Hematopoietic multipotent progenitor cell treated with erythropoietin and hydrocortisone succinate and interleukin-3 and kit ligand, for 4 days (in vitro differentiated cells): ENCODE results near the gene CTNNA1.
"Not testable (repeated sequence)": the region's sequence is repeated elsewhere in the genome, so short reads cannot be mapped to it uniquely, and the experiment has no call there.

Experiments
- DNase-seq: peaks from one replicate; pipeline ENCODE4 v3.0.0-alpha.2; 2015

The CTNNA1 gene

GRCh38 chr5:138725818-138726416 is 27.3 kb upstream of the CTNNA1 start:
- DNase-seq: no peak

- no peak for DNase-seq
Measured at GRCh38 chr5:138726848-138727247, 26.4 kb upstream of the CTNNA1 start.

DNA sequence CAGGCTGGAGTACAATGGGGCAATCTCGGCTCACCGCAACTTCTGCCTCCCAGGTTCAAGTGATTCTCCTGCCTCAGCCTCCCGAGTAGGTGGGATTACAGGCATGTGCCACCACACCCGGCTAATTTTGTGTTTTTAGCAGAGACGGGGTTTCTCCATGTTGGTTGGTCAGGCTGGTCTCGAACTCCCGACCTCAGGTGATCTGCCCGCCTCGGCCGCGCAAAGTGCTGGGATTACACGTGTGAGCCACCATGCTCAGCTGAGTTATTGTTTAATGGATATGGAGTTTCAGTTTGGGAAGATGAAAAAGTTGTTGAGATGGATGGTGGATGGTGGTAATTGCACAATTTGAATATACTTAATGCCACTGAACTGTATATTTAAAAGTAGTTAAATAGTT is 22.7 kb upstream of the CTNNA1 start:
- DNase-seq: not testable (repeated sequence)

GRCh38 chr5:138732466-138732865 is 20.8 kb upstream of the CTNNA1 start:
- DNase-seq: peak; percentile 93

DNA sequence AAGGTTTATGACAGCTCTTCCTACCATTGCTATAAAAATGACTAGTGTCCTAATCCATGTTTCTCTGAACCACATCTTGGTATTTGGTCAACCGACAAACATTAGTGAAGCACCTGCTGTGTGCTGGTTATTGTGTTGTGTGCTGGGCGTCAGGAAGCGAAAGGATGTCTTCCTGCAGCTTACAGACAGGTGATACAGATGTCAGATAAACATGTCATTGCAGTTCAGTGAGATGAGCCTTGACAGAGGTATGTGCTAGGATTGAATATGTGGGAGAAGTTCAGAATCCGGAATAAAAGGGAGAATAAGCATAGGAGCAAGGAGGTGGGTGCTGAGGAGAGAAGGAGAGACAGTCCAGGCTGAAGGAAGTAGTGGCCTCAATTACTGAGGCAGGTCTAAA is 20.3 kb upstream of the CTNNA1 start:
- DNase-seq: no peak

DNA sequence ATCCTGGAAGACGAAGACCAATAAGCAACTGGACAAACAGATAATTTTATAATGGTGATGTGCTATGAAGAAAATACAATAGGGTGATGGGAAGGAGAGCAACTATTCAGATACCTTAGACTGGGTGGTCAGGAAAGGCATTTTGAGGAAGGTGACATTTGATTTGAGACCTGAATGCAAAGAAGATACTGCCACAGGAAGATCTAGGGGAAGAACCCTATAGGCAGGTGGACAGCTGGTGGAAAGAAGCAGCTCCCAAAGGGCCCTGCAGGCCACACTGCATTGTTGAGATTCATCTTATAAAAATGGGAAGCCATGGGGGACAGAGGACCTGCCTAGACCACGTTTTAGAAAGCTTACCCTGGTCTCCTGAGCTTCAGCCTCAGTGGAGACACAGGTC is 19.7 kb upstream of the CTNNA1 start:
- DNase-seq: no peak

DNA sequence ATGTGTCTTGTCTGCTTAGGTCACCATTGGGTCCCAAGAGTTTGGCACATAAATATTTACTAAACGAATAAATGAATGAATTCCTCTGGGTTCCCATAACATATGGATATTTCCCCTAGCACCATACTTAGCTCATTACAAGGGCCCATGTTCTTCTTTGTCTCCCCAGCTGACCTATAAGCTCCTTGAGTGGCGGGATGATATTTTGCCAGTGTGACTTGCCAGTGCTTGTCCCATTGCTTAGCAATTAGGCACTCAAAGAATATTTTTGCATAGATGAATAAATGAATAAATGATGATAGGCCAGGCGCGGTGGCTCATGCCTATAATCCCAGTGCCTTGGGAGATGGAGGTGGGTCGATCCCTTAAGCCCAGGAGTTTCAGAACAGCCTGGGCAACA is 16.9 kb upstream of the CTNNA1 start:
- no peak for DNase-seq

- no peak for DNase-seq
Measured at GRCh38 chr5:138737494-138738265, 15.5 kb upstream of the CTNNA1 start.

GRCh38 chr5:138738399-138738798 is 14.8 kb upstream of the CTNNA1 start:
- DNase-seq: no peak

- no peak for DNase-seq
Measured at GRCh38 chr5:138739938-138740337, 13.3 kb upstream of the CTNNA1 start.

- DNase-seq: no peak
Measured at GRCh38 chr5:138743484-138743883, 9.7 kb upstream of the CTNNA1 start.

DNA sequence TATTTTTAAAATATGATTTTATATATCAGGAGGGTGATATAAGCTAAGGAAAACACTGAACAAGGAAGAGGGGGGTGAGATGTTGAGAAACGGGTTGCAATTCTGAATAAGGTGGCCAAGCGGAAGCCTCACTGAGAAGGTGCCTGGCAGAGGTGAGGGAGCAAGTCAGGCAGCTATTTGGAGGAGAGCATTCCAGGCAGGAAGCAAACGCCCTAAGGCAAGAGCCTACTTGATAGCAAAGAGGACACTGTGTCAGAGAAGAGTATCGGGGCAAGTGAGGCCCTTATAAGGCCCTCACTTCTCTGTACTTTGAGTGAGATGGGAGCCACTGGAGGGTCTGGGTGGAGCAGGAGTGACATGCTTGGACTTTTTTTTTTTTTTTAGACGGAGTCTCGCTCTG is 8.0 kb upstream of the CTNNA1 start:
- no peak for DNase-seq

DNA sequence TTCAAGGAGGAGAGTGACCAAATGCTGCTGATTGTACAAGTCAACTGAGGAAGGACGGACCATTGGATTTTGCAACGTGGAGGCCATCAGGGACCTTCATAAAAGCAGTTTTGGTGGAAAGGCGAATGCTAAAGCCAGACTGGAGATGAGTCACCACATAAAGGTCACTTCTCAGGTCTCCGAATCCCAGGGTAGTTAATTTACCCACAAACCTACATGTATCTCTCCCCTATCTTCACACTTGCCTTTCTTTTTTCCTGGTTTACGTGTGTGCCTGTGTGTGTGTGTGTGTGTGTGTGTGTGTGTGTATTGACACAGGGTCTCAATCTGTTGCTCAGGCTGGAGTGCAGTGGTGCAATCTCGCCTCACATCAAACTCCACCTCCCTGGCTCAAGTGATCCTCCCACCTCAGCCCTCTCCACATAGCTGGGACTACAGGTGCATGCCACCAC is 4.6 kb upstream of the CTNNA1 start:
- DNase-seq: no peak

- DNase-seq: not testable (repeated sequence)
Measured at GRCh38 chr5:138751344-138751743, 1.9 kb upstream of the CTNNA1 start.

- DNase-seq: peak; percentile 51
Measured at GRCh38 chr5:138752341-138752950, 779 bp upstream of the CTNNA1 start.

DNA sequence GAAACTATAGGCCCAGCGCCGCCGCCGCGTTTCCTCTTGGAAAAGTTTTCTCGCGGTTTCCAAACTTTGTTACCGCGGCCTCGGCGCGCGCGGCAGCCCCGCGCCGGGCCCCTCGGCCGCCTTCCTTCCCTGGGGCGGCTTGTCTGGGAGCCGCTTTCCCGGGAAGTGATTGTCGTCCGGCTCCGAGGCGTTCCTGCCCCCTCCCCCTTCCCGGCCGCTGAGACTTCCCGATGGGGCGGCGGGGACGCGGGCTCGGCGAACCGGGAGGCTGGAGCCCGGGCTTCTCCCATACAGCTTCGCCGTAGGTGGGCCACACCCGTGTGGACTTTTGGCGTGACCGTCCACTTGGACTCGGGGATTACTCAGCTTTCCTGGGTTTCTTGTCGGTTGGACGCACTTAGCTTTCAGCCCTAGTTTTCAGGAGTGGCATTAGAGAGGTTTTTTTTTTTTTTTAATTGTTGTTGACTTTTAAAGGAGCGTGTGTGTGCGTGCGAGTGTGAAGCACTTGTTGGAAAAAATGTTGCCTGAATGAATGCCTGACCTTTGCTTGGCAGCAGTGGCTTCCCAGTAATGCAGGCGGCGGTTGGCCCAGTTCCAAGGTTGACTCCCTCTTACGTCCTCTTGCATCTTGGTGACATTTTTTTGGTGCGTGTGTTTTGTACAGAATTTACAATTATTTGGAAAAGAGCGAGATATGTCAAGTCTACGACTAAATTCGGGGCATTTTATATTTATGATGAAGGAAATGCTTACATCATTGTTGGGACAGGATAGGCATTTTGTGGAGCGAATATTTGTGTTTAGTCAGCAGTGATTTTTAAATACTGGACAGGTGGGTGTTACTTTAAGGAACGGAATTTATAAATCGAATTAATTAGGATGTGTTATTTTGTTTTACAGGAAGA is 821 bp downstream of the CTNNA1 start:
- peak; percentile 89 for DNase-seq

- no peak for DNase-seq
Measured at GRCh38 chr5:138754699-138755057, 1.5 kb downstream of the CTNNA1 start.

DNA sequence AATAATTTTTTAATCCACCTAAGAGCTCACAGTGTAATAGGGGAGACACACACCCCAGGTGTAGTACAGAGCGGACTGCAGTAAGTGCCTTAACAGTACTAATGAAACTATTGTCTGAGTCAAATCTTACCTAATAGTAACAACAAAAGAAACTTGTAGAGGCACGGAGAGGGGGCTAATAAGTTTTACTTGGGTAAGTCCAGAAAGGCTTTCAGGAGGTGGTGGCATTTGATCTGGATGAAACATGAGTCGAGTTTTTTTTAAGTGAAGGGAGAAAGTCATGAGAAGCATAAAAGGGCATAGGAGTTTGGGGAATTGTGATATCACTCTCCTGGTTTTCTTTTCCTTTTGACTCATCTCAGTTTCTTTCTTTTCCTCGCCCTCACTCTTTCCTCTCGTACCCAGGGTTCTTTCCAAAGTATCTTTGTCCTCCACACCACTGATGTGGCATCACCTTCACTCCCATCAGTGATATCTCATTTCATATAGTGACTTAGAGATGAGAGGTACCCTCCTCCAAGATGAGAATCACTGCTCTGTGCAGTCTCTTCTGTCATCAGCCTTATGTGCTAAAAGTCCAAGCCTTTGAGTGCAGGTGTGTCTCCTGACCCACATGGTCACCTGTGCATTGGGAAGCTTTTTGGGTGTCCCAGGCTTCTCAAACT is 2.0 kb downstream of the CTNNA1 start:
- no peak for DNase-seq

DNA sequence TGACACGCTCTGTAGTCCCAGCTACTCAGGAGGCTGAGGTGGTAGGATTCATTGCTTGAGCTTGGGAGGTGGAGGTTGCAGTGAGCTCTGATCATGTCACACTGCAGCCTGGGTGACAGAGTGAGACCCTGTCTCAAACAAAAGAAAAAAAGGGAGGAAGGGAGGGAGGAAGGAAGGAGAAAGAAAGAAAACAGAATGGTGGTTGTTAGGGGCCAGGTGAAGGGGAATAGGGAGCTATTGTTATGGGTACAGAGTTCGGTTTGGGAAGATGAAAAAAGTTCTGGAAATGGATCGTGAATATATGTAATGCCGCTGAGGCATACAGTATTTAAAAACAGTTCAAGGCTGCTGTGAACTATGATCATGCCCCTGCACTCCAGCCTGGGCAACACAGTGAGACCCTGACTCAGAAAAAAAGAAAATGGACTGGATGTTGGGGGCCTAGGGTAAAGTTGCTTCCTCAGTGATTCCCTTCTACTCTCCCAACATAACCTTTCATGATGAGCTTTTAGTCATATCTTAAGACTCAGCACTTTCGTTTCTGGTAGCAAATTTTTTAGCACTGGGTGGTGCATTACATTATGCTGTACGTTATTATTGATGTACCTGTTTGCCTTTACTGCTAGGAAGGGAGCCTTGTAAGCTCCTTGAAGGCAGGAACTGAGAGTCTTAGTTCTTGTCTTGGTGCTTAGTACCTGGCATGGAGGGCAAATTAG is 4.0 kb downstream of the CTNNA1 start:
- DNase-seq: no peak

GRCh38 chr5:138760448-138761110 is 7.4 kb downstream of the CTNNA1 start:
- DNase-seq: no peak

- not testable (repeated sequence) for DNase-seq
Measured at GRCh38 chr5:138761115-138761514, 7.9 kb downstream of the CTNNA1 start.
